ENCODE data around the gene MTERF4.

The MTERF4 gene

GRCh38 chr2:241132538-241133435 lies 30.7 kb upstream of the MTERF4 start:
- DNase-seq: no peak

- no peak for DNase-seq
These were observed 29.4 kb upstream of the MTERF4 start for GRCh38 chr2:241131531-241131930.

GRCh38 chr2:241130316-241130715 lies 28.2 kb upstream of the MTERF4 start:
- no peak for DNase-seq

GRCh38 chr2:241129086-241129871 lies 27.2 kb upstream of the MTERF4 start:
- DNase-seq: no peak

GRCh38 chr2:241128266-241128665 lies 26.2 kb upstream of the MTERF4 start:
- no peak for DNase-seq

- DNase-seq: no peak
These were observed 24.7 kb upstream of the MTERF4 start for GRCh38 chr2:241126771-241127202.

GRCh38 chr2:241126201-241126611 lies 24.1 kb upstream of the MTERF4 start:
- DNase-seq: no peak

- no peak for DNase-seq
These were observed 23.5 kb upstream of the MTERF4 start for GRCh38 chr2:241125626-241126025.

- DNase-seq: no peak
These were observed 21.9 kb upstream of the MTERF4 start for GRCh38 chr2:241123816-241124536.

- no peak for DNase-seq
These were observed 20.4 kb upstream of the MTERF4 start for GRCh38 chr2:241122376-241123002.

- no peak for DNase-seq
These were observed 18.9 kb upstream of the MTERF4 start for GRCh38 chr2:241121008-241121407.

GRCh38 chr2:241120440-241120839 lies 18.4 kb upstream of the MTERF4 start:
- DNase-seq: no peak

GRCh38 chr2:241118737-241119505 lies 16.8 kb upstream of the MTERF4 start:
- no peak for DNase-seq

GRCh38 chr2:241116606-241117560 lies 14.8 kb upstream of the MTERF4 start:
- no peak for DNase-seq

GRCh38 chr2:241115361-241115760 lies 13.3 kb upstream of the MTERF4 start:
- no peak for DNase-seq

- no peak for DNase-seq
These were observed 12.7 kb upstream of the MTERF4 start for GRCh38 chr2:241114836-241115235.

- DNase-seq: no peak
These were observed 10.5 kb upstream of the MTERF4 start for GRCh38 chr2:241112592-241112991.

- no peak for DNase-seq
These were observed 10.0 kb upstream of the MTERF4 start for GRCh38 chr2:241112046-241112445.

GRCh38 chr2:241111440-241111805 lies 9.3 kb upstream of the MTERF4 start:
- no peak for DNase-seq

GRCh38 chr2:241110607-241111439 lies 8.7 kb upstream of the MTERF4 start:
- DNase-seq: no peak

Measured in NCI-H748 treated with DMSO at 0.1 percent for 48 hours (cell line).